AG04450 (cell line): Measurements from ENCODE around the gene ITGB4. TPM values are rescaled to one million over a fixed set of nuclear protein-coding genes. Genes with fewer than 3 reads are reported as not detected.

Experiments used
- CTCF ChIA-PET: fragments of 300-600, 350-600 bp; formaldehyde crosslinking; extraction: SDS; loops from one replicate; lab custom pipeline; 2022; ENCODE audit warnings: antibody characterized with exemption, inconsistent platforms; lab: Charles Lee
- POLR2A ChIA-PET: fragments of 350-600 bp; formaldehyde crosslinking; extraction: SDS; loops from one replicate; lab custom pipeline; 2021; ENCODE audit warnings: antibody characterized with exemption, inconsistent platforms; lab: Yijun Ruan, JAX
- DNase-seq: peaks from one replicate; pipeline ENCODE4 v3.0.0-alpha.2; 2011; ENCODE audit warnings: low read depth, low spot score
- H3K27ac ChIP-seq: one replicate; pipeline ENCODE4 v1.5.1; 2012; ENCODE audit warnings: low read depth, low read length, control low read depth
- H3K27me3 ChIP-seq: one replicate; pipeline ENCODE4 v1.6.0; 2012; ENCODE audit warnings: low read length; ENCODE audit not compliant: control insufficient read depth, insufficient read depth
- H3K4me3 ChIP-seq: 2 replicates; pipeline ENCODE4 v1.5.1; 2011; ENCODE audit warnings: mild to moderate bottlenecking, low read depth, low read length, control low read depth
- H3K9me3 ChIP-seq: 2 replicates; pipeline ENCODE4 v1.5.1; 2012; ENCODE audit warnings: low read length; ENCODE audit not compliant: control insufficient read depth, insufficient read depth
- CTCF ChIP-seq: IDR thresholded peaks from 2 replicates; pipeline ENCODE4 v1.5.1; 2011; ENCODE audit warnings: low read depth, low read length, control low read depth, inconsistent platforms
- polyA minus RNA-seq: library from RNA; depleted of rRNA, polyadenylated mRNA; stranded (reverse); fragments of >200 nt; gene quantifications from 2 replicates; pipeline ENCODE4 v1.2.3, GENCODE V29; 2011; rRNA and poly(A)+ RNA removed
- polyA plus RNA-seq: library from polyadenylated mRNA; depleted of rRNA; stranded (reverse); fragments of >200 nt; gene quantifications from 2 replicates; pipeline ENCODE4 v1.2.3, GENCODE V29; 2011; rRNA removed

Gene ITGB4
- 0.21 and 0.31 TPM in 2 replicates for polyA plus RNA-seq
- polyA minus RNA-seq = 0.61 and 1.3 TPM in 2 replicates

DNA sequence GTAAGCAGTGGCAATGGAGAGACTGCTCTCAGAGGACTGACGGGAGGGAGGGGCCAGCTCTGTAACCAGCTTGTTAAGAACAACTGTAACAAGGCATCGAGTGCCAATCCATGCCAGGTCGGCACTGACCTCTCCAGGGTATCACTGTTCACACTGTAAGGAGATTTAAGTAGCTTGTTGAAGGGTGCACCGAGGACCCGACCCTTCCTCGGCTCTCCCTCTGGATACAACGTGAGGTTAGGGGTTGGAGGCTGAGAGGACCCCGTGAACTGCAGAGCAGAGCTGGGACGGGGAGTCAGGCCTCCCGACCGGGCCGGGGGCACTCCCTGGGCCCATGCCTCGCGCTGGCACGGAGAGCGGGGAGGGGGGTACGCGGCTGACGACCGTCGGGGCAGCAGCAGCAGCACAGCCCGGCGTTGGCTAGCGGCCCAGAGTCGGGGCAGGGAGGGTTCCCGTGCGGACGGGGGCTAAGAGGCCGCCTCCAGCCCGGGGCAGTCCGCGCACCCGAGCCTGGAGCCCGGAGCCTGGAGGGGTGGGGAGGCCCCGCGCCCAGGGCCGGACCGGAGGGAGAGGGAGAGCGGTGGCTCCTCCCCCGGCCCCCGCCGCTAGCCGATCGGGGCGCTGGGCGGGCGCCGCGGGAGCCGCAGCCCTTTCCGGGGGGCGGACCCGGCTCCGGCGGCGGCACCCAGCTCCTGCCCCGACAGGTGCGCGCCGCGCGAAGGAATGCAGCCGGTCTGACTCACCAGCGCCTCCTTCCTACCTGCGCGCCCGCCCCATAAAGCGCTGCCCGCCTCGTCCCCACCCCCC, at the start of gene ITGB4:
TSS of gene ITGB4 (plus strand) at position 804 of the 807 bp plus-strand sequence. CDS start 3,245 bp downstream, outside the sequence.
- H3K27ac ChIP-seq = no peak within 1 kb of the TSS
- H3K4me3 ChIP-seq = peak within 1 kb of the TSS; percentile 25; the same call in 1 of the 2 replicates
- H3K9me3 ChIP-seq = no peaks in the 10 kb centered on the region; the same call in 1 of the 2 replicates
- DNase-seq = no peak
- ChIA-PET CTCF (interaction anchor here (1.0 kb wide), 1 partner anchor 27 kb away, joined by 3 read pairs; no protein-coding TSS in a partner anchor), POLR2A (interaction anchor here (0.6 kb wide), 1 partner anchor 16 kb away, joined by 3 read pairs; no protein-coding TSS in a partner anchor)
- TF ChIP-seq CTCF = no peak
- H3K27me3 ChIP-seq = peaks cover 43% of the 10 kb centered on the region

- Histone ChIP-seq H3K9me3 (no peaks in the 10 kb centered on the region), H3K27me3 (no peaks in the 10 kb centered on the region), H3K4me3 (no peak overlapping the region), H3K27ac (no peak overlapping the region)
- ChIA-PET CTCF (interaction anchor here (0.6 to 8.0 kb wide), 4 partner anchors 8 to 77 kb away, joined by 3 to 214 read pairs (median 8); partner anchors contain the start of gene SMIM5), POLR2A (no interaction called here)
- TF ChIP-seq CTCF = no peak
- DNase-seq = no peak
Measured at GRCh38 chr17:75672011-75672410, 49.2 kb upstream of the ITGB4 start.

- DNase-seq = no peak
- ChIA-PET CTCF (interaction anchor here (8.0 kb wide), 1 partner anchor 76 kb away, joined by 214 read pairs; no protein-coding TSS in a partner anchor), POLR2A (no interaction called here)
- TF ChIP-seq CTCF = no peak
- no peak overlapping the region for H3K27ac ChIP-seq
- no peak overlapping the region for H3K4me3 ChIP-seq
- H3K27me3 ChIP-seq = no peaks in the 10 kb centered on the region
- no peaks in the 10 kb centered on the region for H3K9me3 ChIP-seq
Measured at GRCh38 chr17:75673487-75673886, 47.8 kb upstream of the ITGB4 start.

DNA sequence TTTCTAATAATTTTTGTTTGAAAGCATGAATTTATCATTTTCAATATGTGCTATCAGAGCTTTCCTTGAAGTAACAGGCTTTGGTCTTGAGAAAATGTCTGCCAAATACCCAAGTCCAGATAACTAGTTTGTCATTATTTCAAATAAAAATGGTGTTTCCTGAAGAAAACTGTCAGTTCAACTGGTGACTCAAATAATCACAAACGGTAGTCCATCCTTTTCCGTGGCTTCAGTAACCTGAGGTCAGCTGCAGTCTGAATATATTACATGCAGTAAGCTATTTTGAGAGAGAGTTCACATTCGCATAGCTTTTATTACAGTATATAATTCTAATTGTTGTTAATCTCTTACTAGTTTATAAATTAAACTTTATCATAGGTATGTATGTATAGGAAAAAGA, 44.8 kb upstream of the ITGB4 start:
- CTCF ChIA-PET = interaction anchor here (0.8 to 8.0 kb wide), 4 partner anchors 10 to 264 kb away, joined by 3 to 214 read pairs (median 10); partner anchors contain the start of gene SMIM5

More for the DNA sequence above, 44.8 kb upstream of the ITGB4 start:
- no peak for TF ChIP-seq CTCF
- no peak overlapping the region for H3K4me3 ChIP-seq
- POLR2A ChIA-PET = no interaction called here
- H3K9me3 ChIP-seq = no peaks in the 10 kb centered on the region
- H3K27me3 ChIP-seq = no peaks in the 10 kb centered on the region
- H3K27ac ChIP-seq = no peak overlapping the region
- no peak for DNase-seq
